GM19395 (cell line): ENCODE results near the gene THOC7.

ENCODE experiments used
- ATAC-seq: cut with Tn5 transposase; IDR thresholded peaks from one replicate; pipeline ENCODE4 v1.9.1; 2021; ENCODE audit warnings: mild to moderate bottlenecking, moderate library complexity; ENCODE audit not compliant: unreplicated experiment

THOC7 gene

DNA sequence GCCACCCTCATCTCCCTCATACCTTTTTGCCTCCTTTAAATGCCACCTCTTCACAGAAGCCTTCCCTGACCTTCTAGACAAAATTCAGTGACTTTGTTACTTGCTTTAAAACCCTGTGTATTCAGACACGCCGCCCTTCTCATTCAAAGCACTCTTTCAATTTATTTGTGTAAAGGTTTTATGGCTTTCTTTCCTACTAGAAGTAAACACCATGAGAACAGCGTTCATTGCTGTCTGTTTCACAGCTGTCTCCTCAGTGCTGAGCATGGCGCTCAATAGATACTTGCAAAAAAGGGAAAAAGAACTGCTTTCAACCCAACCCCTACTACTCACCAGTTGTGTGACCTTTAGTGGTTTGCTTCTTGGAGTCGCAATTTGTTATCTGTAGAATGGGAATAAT, 17.0 kb upstream of the THOC7 start:
- ATAC-seq, result no peak

DNA sequence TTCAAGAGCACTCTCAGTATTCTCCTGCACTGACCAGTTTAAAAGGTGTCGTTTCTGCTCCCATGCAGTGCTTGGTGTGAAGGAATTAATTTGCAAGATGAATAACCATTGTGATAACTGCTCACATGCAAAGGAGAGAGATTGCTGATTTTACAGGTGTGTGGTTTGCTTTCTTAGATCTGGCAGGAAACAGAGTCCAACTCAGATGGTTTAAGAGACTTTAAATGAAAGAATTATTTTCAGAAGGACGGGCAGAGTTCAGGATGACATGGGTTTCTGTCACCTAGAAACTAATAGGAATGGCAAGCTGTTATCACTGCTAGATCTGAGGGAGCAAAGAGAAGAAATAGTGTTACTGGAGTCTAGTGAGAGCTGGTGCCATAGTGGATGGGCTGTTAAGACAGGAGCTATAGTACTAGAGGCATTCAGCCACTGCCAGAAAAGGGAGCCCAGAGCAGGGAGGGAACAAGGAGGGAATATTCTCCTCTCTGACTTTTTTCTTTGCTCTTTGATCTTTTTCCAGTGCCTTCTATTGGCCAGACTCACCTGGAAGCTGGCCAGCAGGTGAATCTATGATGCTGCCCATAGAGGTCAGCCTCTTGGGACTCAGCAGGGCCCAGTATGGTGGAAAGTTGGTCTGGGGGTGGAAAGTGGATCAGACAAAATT, 14.9 kb upstream of the THOC7 start:
- ATAC-seq, result no peak

DNA sequence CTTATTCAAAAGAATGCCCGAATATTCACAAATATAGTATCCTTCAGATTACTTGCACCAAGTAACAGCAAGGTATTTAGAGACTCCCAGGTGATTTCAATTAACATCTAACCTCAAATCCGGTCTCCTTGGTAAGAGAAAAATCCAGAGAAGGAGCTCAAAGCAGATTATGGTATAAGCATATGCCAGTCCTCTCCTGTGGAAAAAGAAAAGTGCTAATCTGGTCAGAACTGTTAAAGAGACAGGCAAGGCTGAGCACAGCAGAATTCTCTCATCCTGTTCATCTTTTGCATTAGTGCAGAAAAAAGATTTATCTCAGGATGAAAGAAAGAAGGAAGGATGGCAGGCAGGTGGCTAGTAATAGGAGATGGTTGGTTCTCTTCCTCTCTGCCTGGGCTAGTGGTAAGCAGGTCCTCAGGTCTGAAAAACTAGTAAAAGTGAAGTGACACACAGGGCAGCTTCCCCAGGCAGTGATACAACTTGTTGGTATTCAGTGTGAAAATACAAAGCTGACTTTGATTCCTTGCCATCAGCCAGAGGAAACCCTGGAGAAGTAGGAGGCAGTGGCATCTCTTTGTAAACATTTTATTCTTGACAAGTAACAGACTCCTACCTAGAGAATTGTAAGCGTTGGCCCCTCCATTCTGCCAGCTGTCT, 14.3 kb upstream of the THOC7 start:
- ATAC-seq, result no peak

DNA sequence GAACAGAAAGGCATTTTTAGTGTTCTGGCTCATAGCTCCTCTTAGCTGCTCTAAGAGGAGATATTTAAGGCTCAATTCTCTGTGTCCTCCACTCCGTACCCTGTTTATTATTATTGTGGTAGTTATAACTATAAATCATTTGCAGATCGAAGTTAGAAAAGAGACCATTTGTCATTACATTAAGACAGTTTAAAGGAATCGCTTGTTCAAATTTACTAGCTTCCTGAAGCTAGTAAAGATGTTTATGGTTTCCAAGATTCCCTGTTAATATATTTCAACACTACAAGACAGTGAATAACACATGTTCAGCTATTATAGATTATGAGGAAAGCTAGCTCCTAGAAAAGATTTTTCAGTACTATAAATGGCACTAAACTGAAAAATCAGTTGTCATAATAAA, 12.7 kb upstream of the THOC7 start:
- ATAC-seq, result no peak

DNA sequence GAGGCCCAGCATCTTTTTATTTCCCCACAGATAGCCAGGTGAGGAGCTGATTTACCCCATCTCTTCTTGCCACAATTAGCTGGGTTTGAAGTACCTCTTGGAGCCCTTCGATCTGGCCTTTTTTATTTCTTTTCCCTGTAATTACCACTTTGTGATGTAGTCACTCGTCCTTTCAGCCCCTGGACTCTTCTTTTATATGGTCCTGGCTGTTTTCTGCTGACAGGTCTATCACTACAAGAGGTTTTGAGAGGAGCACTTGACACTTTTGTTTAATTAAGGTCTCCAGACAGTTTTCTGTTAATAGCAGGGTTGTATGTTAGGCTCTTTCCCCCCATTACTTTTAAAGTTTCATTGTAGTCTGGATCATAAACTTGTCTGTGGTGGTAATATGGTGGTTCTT, 11.9 kb upstream of the THOC7 start:
- no peak for ATAC-seq

DNA sequence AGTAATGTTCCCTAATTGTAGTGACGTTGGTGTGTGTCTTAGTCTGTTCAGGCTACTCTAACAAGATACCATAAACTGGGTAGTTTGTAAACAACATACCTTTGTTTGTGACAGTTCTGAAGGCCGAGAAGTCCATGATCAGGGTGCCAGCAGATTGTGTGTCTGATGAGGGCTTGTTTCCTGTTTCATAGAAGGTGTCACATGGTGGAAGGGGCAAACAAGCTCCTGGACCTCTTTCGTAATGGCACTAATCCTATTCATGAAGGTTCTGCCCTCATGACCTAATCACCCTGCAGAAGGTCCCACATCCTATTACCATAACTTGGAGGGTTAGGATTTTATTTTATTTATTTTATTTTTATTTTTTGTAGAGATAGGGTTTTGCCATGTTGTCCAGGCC, 11.2 kb upstream of the THOC7 start:
- no peak for ATAC-seq

DNA sequence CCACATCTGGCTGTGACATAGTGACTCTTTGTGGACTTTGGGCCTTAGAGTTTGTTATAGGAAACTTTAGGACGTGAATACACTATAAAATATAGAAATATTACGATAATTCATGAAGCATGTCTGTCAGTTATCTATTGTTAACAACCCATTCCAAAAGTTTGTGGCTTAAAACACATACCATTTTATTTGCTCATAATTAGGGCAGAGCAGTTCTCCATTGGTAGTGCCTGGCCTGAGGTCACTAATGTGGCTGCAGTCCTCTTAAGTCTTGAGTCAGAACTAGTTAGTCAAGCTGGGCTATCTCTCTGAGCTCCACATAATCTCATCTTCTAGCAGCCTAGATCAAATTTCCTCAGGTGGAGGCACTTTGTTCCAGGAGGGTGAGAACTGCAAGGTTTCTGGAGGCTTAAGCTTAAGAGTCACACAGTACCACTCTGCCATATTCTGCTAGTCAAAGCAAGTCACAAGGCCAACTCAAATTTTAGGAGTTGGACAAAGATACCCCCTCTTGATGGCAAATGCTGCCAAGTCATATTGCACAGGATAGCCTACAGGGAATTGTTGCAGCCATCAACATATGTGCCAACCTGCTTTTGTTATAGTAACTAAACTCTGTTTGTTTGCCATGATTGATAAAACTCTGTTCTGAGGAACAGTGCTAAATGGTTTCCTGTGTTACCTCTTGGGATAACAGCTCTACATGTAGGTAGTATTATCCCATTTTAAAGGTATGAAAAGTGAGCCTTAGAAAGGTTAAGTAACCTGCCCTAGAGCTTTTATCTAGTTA, 8.7 kb upstream of the THOC7 start:
- ATAC-seq, result no peak

DNA sequence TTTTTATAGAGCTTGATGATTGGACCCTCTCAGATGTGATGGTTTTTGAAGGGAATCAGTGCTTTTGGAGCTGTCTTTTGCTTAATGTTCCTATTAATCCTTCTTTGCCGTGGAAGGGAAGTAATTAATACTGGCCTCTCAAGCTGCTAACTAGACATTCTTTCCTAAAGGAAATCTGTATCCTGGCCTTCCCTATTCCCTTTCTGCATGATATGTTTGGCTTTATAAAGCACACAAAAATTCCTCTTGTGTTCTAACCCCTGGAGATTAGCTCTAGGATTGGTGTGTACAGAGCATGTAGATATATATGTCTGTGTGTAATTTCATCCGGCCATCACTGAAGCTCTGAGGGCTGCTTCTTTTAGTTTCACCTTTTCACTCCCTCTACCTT, 7.0 kb upstream of the THOC7 start:
- ATAC-seq, result no peak

DNA sequence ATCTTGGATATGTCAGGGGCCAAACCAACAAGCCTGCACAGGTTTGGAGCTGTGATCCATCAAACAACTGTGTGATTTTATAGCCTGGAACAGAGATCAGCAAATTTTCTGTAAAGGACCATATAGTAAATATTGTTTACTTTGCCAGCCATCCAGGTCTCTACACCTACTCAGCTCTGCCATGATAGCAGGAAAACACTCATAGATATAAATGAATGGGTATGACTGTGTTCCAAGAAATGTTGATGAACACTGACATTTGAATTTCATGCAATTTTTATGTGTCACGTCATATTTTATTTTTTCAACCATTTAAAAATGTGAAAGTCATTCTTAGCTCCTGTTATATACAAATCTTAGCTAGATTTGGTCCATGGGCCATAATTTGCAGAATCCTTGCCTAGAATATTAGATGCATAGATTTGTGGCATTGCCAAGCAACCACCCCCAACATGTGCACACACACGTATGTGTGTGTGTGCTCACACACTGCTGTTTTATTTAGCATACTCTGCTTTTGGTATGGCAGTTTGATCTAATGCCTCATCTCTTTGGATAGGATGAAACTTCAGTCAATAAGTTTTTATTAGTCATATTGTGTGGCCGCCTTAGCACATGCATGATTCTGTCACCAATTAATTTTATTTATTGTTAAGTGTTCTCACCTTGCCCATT, 6.5 kb upstream of the THOC7 start:
- no peak for ATAC-seq

DNA sequence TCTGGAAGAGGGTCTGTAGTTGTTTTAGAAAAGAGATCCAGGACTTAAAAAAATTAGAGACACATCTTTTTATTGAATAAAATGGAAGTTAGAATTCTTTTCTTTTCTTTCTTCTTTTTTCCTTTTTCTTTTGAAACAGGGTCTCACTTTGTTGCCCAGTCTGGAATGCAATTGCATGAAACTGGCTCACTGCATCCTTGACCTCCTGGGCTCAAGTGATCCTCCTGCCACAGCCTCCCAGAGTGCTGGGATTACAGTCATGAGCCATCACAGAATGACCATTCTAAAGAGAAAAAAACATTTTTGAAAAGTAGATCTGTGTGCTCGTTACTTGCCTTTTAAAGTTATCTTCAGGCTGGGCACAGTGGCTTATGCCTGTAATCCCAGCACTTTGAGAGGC, 3.6 kb upstream of the THOC7 start:
- no peak for ATAC-seq

DNA sequence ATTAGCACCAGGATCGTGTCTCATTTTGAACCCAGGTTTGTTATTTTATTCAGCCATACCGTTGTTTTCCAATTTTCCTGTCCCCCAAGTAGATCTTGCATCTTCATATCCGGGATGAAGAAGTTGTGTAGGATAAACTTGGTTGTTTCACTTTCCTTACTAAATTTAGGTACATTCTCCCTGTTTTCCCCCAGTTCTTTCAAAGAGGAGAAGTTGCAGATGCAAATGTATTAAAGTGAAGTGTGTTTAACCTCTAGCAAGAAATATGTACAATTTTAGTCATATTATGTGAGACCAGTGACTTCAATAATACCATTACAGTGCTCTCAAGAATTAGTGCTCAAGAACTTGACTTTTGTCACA, 1.3 kb upstream of the THOC7 start:
- no peak for ATAC-seq

DNA sequence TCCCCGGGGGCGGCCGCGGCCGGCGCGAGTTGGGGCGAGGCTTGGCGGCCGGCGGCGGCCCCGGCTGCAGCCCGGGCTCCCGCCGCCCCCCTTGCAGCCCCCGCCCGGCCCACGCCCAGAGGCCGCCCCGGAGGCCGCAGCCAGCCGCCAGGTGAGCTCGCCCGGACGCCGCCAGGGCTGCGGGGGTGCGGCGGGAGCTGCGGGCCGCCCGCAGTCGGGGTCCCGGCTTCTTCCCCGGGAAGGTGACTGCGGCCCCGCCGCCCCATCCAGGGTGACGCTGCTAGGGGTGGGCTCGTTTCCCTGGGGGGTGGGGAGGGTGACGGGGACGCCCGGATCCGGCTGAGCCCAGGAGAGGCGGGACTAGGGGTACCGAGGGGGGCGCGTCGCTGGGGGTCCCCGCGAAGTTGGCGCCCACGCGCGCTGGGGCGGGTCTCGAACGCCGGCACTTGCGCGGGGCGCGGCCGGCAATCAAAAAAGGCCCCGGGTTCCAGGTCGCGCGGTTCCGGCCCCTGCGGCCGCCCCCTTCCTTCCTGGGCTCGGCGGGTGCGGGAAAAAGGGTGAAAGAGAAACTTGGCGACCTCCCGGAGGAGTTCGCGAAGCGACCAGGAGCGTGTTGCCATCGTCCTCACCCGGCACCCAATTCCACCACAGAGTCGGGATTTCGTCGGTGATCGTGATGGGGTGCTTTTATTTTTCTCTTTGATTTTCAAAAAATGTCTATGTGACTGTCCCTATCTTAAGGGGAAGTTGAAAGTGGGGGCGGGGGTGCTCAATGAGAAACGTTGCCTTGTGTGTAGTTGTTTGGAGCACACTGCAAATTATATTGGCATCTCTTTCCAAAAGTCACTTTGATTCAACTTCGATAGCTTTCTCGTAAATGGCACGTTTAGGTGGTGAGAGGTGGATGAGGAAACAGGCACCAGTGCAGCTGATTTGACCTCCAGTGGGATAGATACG, 681 bp upstream of the THOC7 start:
- ATAC-seq, result peak; percentile 46

DNA sequence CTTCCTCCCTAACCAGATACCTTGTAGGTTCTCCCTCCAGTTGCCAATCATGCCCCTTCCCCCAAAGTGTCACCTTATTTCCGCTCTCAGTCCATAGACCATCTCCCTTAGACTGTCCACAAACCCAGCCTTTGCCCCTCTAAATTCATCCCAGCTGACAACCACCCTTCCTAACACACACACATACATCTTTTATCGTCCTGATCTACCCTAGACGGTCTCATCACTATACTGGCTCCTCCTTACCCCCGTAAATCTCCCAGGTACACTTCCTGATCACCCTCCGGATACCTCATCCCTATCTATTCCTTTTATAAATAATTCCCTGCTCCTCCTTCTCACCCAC, 828 bp downstream of the THOC7 start:
- ATAC-seq, result peak; percentile 13

DNA sequence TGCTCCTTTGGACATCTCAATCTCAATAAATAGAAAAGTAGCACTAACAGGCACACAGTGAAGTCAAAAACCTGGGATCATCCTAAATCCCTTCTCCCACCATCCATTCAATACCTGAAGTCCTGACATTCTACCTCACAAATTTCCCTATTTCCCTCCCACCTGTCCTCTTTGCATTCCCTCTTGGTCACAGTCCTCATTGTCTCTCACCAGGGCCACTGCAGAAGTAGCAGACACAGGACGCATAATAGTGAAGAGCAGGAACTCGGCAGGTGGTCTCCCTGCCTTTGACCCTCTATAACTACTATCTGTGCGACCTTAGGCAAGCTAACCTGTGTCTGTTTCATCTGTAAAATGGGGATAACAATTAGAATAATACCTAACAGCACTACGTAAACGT, 2.3 kb downstream of the THOC7 start:
- ATAC-seq, result no peak

DNA sequence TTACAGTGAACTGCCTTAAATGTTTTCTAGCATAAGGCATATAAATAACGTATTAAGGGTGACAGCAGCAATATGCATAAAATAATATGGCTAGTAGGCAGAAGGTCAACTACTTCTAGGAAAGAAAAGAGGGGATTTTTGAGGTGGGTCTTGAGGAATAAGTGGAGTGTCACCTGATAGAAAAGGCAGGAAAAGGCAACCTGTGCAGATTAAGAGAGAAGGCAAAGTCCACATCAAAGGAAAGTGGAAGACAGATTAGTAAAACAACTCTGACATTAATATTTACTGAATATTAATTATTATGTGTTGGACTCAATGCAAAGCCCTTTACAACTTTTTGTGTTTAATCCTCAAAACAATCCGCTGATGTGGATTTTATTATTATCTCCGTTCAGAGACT, 2.8 kb downstream of the THOC7 start:
- no peak for ATAC-seq

DNA sequence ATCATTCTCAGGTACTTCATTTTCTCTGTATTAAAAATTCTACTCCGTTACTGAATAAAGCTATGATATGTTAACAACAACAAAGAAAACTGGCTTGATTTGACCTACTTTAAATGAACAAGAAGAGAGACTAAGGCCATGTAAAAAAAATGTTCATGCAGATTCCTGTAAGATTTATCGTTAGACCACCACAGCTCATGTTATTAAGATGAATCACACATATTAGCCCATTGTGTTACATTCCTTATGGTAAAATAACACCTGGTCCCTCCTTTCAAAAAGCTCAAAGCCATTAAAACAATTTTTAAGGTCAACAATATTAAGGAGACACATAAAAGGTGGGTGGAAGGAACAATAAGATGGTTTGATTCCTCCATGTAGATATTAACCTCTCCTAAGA, 6.3 kb downstream of the THOC7 start:
- no peak for ATAC-seq

DNA sequence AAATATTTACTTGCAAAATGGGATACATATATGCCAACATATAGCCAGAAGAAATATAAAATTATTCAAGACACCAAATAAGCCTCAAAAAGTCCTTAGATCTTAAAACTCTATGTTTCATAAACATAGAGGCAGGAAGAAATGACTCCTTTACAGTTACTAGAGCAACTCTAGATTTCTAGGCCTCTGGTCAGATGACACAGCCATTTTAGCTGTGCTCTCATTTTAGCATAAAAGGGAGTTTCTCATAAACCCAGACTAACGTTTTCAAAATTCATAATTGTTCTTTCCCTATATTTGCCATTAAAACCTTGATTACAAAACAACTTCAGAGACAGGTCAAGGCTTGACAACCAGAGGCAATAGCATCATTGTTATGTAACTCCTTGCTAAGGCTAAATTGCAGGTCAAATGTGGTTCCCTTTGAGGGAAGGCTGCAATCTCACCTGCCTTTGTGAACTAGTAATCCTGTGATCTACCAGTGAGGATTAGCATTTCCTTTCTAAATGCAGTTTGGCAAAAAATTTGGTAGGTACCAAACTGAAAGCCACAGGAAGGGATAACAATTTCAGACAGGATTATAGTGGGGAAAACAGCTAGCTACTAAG, 8.2 kb downstream of the THOC7 start:
- no peak for ATAC-seq

DNA sequence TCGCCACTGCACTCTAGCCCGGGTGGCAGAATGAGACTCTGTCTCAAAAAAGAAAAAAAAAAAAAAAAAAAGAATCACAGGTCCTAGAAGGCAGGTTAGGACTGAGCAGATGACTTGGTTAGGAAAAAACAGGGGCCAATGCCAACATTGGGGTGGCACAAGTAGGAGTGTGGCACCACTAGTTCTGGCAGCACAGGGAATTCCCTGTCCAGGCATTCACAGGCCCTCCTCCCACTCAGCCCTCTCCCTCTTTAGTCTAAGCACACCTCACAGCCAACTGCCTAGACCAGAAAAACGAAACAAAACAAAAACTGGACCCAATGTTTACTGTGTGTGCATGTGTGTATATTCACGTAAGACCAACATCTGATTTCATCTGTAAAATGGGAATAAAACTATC, 10.5 kb downstream of the THOC7 start:
- ATAC-seq, result no peak

DNA sequence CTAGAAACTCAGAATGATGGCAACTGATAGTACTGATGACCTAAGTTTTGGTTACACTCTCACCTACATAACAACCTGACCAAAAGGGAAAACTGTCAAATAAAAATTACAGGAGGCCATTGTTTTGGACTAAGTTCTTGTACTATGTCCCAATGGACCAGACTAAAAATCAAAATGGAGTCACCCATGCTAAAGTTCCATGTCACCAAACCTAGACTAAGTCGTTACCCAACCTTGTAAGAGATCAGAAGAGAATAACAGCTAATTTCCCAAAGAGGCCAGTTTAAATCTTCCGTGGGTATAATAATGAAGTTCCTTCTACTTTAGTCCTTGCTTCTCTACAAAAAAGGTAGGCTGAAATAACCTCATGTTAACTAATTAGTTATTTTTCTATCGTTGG, 12.3 kb downstream of the THOC7 start:
- no peak for ATAC-seq

DNA sequence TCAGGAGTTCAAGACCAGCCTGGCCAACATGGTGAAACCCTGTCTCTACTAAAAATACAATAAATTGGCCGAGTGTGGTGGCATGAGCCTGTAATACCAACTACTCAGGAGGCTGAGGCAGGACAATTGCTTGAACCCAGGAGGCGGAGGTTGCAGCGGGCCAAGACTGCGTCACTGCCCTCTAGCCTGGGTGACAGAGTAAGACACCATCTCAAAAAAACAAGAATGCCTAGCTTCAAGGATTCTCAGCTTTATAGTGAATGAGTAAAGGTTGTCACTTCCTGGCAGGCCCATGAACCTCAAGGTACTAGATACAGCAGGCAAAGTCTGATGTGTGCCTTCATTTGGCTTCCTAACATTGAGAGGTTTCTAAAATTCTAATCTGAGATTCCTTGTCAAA, 14.4 kb downstream of the THOC7 start:
- ATAC-seq, result no peak
